Spleen (tissue), 7 donors: ENCODE results near the gene GABRB1.

Experiments used
- POLR2A ChIP-seq, 3 donors: fragments of 450-650 bp; IDR thresholded peaks; one replicate each; pipeline ENCODE4 v1.5.1; 2017; ENCODE audit warnings: antibody characterized with exemption in 3 of 3, mild to moderate bottlenecking in 1 of 3
- POLR2AphosphoS5 ChIP-seq, 3 donors: sonication (generic); formaldehyde crosslinking; IDR thresholded peaks; one replicate each; pipeline ENCODE4 v1.5.1; 2017; ENCODE audit warnings: antibody characterized with exemption in 3 of 3
- TF ChIP-seq, protein P1 (sequence below), 11 experiments: fragments of 200-600 bp in 7 of 11; fragments of 450-650 bp in 4 of 11; sonication (generic) in 4 of 11; IDR thresholded peaks in 8 of 11; conservative IDR thresholded peaks in 3 of 11; 1 replicate in 7 of 11; 2 replicates in 4 of 11; pipeline versions ENCODE4 v1.4.0 to v1.8.0; 2016 to 2021; ENCODE audit warnings: antibody characterized with exemption in 11 of 11, inconsistent platforms in 4 of 11, mild to moderate bottlenecking in 1 of 11
- donor health status: DM: no; HTN: no; CAD: no; lungs with moderate emphysema.
- donor health status: DM: no; HTN: no; CAD: no.
- donor health status: DM: no; HTN: no; CAD: no.

DNA sequence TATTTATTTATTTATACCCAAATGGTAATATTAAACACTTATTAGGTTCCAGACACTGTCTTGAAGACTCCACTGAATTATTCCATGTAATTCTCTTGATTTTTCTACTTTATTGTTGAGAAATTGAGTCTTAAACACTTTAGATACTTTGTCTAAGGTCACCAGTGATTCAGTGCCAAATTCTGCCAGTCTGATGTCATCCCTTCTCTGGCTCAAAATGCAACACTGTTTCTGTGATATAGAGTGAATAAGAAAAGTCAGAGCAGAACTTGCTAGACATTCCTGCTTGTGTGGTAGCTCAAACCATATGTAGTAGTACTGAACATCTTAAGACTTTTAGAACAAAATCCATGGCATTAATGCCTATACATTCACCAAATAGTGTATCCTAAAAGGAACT, 164.3 kb downstream of the GABRB1 start:
- TF ChIP-seq, protein P1, sequence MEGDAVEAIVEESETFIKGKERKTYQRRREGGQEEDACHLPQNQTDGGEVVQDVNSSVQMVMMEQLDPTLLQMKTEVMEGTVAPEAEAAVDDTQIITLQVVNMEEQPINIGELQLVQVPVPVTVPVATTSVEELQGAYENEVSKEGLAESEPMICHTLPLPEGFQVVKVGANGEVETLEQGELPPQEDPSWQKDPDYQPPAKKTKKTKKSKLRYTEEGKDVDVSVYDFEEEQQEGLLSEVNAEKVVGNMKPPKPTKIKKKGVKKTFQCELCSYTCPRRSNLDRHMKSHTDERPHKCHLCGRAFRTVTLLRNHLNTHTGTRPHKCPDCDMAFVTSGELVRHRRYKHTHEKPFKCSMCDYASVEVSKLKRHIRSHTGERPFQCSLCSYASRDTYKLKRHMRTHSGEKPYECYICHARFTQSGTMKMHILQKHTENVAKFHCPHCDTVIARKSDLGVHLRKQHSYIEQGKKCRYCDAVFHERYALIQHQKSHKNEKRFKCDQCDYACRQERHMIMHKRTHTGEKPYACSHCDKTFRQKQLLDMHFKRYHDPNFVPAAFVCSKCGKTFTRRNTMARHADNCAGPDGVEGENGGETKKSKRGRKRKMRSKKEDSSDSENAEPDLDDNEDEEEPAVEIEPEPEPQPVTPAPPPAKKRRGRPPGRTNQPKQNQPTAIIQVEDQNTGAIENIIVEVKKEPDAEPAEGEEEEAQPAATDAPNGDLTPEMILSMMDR (IDR thresholded peaks at IDR 0.05 in 8 of 11, conservative IDR thresholded peaks at IDR 0.05 in 3 of 11), result no peak
- TF ChIP-seq POLR2A (IDR thresholded peaks at IDR 0.05), result no peak
- no peak for TF ChIP-seq POLR2AphosphoS5 (IDR thresholded peaks at IDR 0.05)
